ENCODE data around the gene ERCC3. TPM values are rescaled to one million over a fixed set of nuclear protein-coding genes. Genes with fewer than 3 reads are reported as not detected.

ERCC3 gene
- total RNA-seq, 2 donors from 2014 or later = 28.2 to 30.3 TPM

Other genes starting within 250 kb of the ERCC3 start
- gene BIN1, start 187.0 kb downstream of the ERCC3 start, total RNA-seq = 10 to 100 TPM; 49.2 to 84.8 TPM
- gene CYP27C1, start 73.8 kb downstream of the ERCC3 start, total RNA-seq = under 1 TPM; 0.29 to 0.88 TPM
- 10 to 100 TPM; 63.9 to 68.5 TPM for gene MAP3K2, start 93.8 kb upstream of the ERCC3 start, total RNA-seq
- gene PROC, start 124.3 kb upstream of the ERCC3 start, total RNA-seq = not detected
- 10 to 100 TPM; 31.0 to 35.4 TPM for gene IWS1, start 232.3 kb upstream of the ERCC3 start, total RNA-seq
- under 1 TPM; 0.67 to 0.79 TPM for gene MYO7B, start 241.5 kb upstream of the ERCC3 start, total RNA-seq

All from posterior vena cava (tissue), 2 donors.